Hepatocyte (in vitro differentiated cells): ENCODE results near the gene TTF1. TPM values are rescaled to one million over a fixed set of nuclear protein-coding genes. Genes with fewer than 3 reads are reported as not detected.

Source experiments
- DNase-seq: peaks from one replicate; pipeline ENCODE4 v3.0.0-alpha.2; 2016; ENCODE audit warnings: low spot score
- H2AFZ ChIP-seq: fragments of 200-600 bp; sonication (generic); 2 replicates; pipeline ENCODE4 v1.6.0; 2016; ENCODE audit warnings: antibody characterized with exemption, mild to moderate bottlenecking
- H3K27ac ChIP-seq: fragments of 200-600 bp; sonication (generic); 2 replicates; pipeline ENCODE4 v1.5.1; 2016; ENCODE audit warnings: mild to moderate bottlenecking
- H3K27me3 ChIP-seq: fragments of 200-600 bp; sonication (generic); 2 replicates; pipeline ENCODE4 v1.6.1; 2016
- H3K36me3 ChIP-seq: fragments of 200-600 bp; sonication (generic); replicated peaks from 2 replicates; pipeline ENCODE4 v1.5.1; 2016; ENCODE audit warnings: low read depth; ENCODE audit not compliant: insufficient read depth
- H3K4me1 ChIP-seq: fragments of 200-600 bp; sonication (generic); 2 replicates; pipeline ENCODE4 v1.5.1; 2016; ENCODE audit warnings: mild to moderate bottlenecking, moderate library complexity; ENCODE audit not compliant: insufficient read depth
- H3K4me2 ChIP-seq: fragments of 200-600 bp; sonication (generic); 2 replicates; pipeline ENCODE4 v1.6.0; 2016
- H3K4me3 ChIP-seq: fragments of 200-600 bp; sonication (generic); 2 replicates; pipeline ENCODE4 v1.5.1; 2016; ENCODE audit warnings: mild to moderate bottlenecking
- H3K79me2 ChIP-seq: fragments of 200-600 bp; sonication (generic); 2 replicates; pipeline ENCODE4 v1.6.0; 2017; ENCODE audit warnings: mild to moderate bottlenecking
- H3K9me2 ChIP-seq: fragments of 200-600 bp; sonication (generic); replicated peaks from 2 replicates; pipeline ENCODE4 v1.6.0; 2017; ENCODE audit warnings: mild to moderate bottlenecking; ENCODE audit not compliant: insufficient read depth
- H3K9me3 ChIP-seq: fragments of 200-600 bp; sonication (generic); 2 replicates; pipeline ENCODE4 v1.5.1; 2016; ENCODE audit warnings: low read depth, mild to moderate bottlenecking
- H4K20me1 ChIP-seq: fragments of 200-600 bp; sonication (generic); 2 replicates; pipeline ENCODE4 v1.6.0; 2016; ENCODE audit warnings: mild to moderate bottlenecking; ENCODE audit not compliant: insufficient read depth, poor library complexity, severe bottlenecking
- EZH2 ChIP-seq: fragments of 200-600 bp; sonication (generic); IDR thresholded peaks from 2 replicates; pipeline ENCODE4 v1.6.1; 2016; ENCODE audit warnings: antibody characterized with exemption, mild to moderate bottlenecking, borderline replicate concordance
- EZH2phosphoT487 ChIP-seq: fragments of 200-600 bp; sonication (generic); IDR thresholded peaks from one replicate; pipeline ENCODE4 v1.6.1; 2018; ENCODE audit warnings: antibody characterized with exemption, mild to moderate bottlenecking, low read depth, moderate library complexity; ENCODE audit not compliant: unreplicated experiment, severe bottlenecking
- WGBS: methylation state at CpG from one replicate; pipeline ENCODE4 v1.1.6; 2016; ENCODE audit warnings: low lambda C conversion rate; ENCODE audit errors: missing lambda C conversion rate; 5-methylcytosine and 5-hydroxymethylcytosine counted together
- polyA plus RNA-seq: library from polyadenylated mRNA; unstranded; fragments of >200 nt; fragmentation: Nextera tagmentation; extraction: Ambion mirVana; gene quantifications from 2 replicates; pipeline ENCODE4 v1.2.1, GENCODE V29; 2016
- total RNA-seq: library from RNA; depleted of rRNA; stranded (reverse); fragments of >200 nt; gene quantifications from 2 replicates; pipeline ENCODE4 v1.2.3, GENCODE V29; 2014
- TF ChIP-seq, protein P1 (sequence below): fragments of 200-600 bp; sonication (generic); IDR thresholded peaks from 2 replicates; pipeline ENCODE4 v1.5.1; 2016; ENCODE audit warnings: antibody characterized with exemption, mild to moderate bottlenecking; ENCODE audit not compliant: poor library complexity

TTF1 gene
- total and polyA plus RNA-seq, 2 experiments from 2014 or later: 5.5 to 7.0 TPM

DNA sequence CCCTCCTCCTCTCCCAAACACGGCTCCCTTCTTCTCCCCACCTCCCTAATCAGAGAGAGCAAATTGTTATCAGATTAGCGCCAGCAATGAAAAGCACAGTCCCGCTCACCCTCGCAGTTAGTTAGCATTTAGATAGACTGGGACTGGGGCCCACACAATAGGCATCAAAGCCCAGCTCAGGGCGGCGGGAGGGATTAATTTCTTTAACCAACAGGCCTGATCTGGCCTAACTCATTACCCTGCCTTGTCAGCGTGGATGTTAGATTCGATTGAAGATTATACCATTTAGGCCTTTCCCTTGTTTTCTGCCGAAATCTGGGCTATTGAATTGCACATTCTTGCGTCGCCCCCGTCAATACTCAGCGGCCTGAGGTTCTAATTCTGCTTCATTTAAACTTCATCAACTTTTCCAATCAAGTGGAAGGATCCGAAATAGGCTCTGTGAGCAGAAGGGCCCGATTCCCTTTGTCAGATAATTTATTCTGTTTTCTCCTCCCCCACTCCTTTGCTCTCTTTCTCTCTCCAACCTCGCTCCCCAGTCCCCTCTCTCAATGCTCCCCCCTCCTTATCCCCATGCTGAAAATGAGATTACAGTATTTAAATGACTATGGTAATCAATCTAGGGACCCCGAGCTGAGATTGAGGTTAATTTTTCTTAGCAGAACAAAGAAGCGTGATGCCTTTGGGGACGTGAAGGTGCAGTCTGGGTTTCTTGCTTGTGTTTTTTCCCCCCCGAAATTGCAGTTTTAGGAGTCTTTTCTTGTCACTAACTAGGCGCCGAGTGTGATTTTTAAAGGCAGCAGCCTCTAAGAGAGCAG, 18.4 kb upstream of the TTF1 start:
- no peak overlapping the region for H3K27ac ChIP-seq
- H3K4me2 ChIP-seq: no peak overlapping the region
- H4K20me1 ChIP-seq: no peaks in the 10 kb centered on the region
- no peaks in the 10 kb centered on the region for H3K9me3 ChIP-seq
- H3K9me2 ChIP-seq: no peaks in the 10 kb centered on the region
- WGBS: 35% methylated on average over 22 of the region's 22 CpGs
- TF ChIP-seq EZH2: no peak
- TF ChIP-seq, protein P1, sequence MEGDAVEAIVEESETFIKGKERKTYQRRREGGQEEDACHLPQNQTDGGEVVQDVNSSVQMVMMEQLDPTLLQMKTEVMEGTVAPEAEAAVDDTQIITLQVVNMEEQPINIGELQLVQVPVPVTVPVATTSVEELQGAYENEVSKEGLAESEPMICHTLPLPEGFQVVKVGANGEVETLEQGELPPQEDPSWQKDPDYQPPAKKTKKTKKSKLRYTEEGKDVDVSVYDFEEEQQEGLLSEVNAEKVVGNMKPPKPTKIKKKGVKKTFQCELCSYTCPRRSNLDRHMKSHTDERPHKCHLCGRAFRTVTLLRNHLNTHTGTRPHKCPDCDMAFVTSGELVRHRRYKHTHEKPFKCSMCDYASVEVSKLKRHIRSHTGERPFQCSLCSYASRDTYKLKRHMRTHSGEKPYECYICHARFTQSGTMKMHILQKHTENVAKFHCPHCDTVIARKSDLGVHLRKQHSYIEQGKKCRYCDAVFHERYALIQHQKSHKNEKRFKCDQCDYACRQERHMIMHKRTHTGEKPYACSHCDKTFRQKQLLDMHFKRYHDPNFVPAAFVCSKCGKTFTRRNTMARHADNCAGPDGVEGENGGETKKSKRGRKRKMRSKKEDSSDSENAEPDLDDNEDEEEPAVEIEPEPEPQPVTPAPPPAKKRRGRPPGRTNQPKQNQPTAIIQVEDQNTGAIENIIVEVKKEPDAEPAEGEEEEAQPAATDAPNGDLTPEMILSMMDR: no peak
- TF ChIP-seq EZH2phosphoT487: no peak
- no peaks in the 10 kb centered on the region for H3K4me1 ChIP-seq
- no peak overlapping the region for H2AFZ ChIP-seq
- H3K27me3 ChIP-seq: peaks cover 55% of the 10 kb centered on the region
- no peaks in the 10 kb centered on the region for H3K79me2 ChIP-seq
- no peaks in the 10 kb centered on the region for H3K36me3 ChIP-seq
- no peak overlapping the region for H3K4me3 ChIP-seq
- DNase-seq: no peak

DNA sequence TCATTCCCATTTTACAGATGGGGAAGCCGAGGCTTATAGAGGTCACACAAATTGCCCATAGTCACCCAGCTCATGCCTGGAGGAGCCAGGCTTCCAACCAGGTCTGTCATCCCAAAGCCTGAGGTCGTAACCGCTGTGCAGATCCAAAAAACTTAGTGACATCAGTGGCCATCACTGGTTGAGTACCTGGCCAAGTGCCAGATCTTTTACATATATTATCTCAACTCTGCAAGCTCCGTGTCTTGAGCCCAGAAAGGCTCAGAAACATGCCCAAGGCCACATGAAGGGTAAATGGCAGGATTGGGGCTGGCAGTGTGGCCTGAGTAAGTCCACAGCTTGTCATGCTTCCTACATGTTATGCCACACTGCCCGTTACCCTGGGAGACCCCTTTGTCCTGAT, 16.9 kb upstream of the TTF1 start:
- no peak for TF ChIP-seq EZH2
- no peak for TF ChIP-seq EZH2phosphoT487
- TF ChIP-seq, protein P1: no peak
- DNase-seq: no peak
- H3K27ac ChIP-seq: no peak overlapping the region
- no peak overlapping the region for H2AFZ ChIP-seq
- peaks cover 63% of the 10 kb centered on the region for H3K27me3 ChIP-seq
- H3K36me3 ChIP-seq: no peaks in the 10 kb centered on the region
- H3K4me3 ChIP-seq: no peak overlapping the region
- no peaks in the 10 kb centered on the region for H4K20me1 ChIP-seq
- no peak overlapping the region for H3K4me2 ChIP-seq
- no peaks in the 10 kb centered on the region for H3K79me2 ChIP-seq
- H3K9me2 ChIP-seq: no peaks in the 10 kb centered on the region
- no peaks in the 10 kb centered on the region for H3K9me3 ChIP-seq
- H3K4me1 ChIP-seq: no peaks in the 10 kb centered on the region
- WGBS: 83% methylated on average over 5 of the region's 5 CpGs

DNA sequence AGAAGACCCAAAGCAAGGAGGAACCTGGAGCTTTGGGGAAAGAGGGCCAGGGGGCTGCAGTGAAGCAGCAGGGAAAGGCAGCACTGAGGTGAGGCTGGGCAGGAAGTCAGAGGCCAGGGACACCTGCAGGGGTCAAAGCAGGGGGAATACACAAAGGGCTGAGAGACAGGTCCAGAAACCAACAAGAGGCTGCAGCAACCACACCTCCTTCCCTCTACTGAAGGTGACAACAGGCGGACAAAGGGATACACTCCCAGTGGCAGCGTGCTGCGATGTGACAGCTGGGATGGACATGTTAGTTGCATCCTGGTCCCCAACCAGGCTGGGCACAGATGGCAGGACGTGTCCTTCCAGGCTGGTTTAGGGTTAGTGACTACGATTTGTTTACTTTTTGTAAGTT, 15.9 kb upstream of the TTF1 start:
- DNase-seq: no peak
- Histone ChIP-seq H3K27ac (no peak overlapping the region), H3K4me3 (no peak overlapping the region), H3K4me1 (no peaks in the 10 kb centered on the region), H3K79me2 (no peaks in the 10 kb centered on the region), H2AFZ (no peak overlapping the region), H3K9me2 (no peaks in the 10 kb centered on the region), H3K9me3 (no peaks in the 10 kb centered on the region), H3K36me3 (no peaks in the 10 kb centered on the region), H3K27me3 (peaks cover 73% of the 10 kb centered on the region), H3K4me2 (no peak overlapping the region), H4K20me1 (no peaks in the 10 kb centered on the region)
- WGBS: 72% methylated on average over 5 of the region's 5 CpGs
- TF ChIP-seq, protein P1: no peak
- TF ChIP-seq EZH2 (no peak), EZH2phosphoT487 (no peak)
